Hepatocyte (in vitro differentiated cells): ENCODE measurements around the gene SMPDL3B. TPM values are rescaled to one million over a fixed set of nuclear protein-coding genes. Genes with fewer than 3 reads are reported as not detected.

Experiments used
- DNase-seq: peaks from one replicate; pipeline ENCODE4 v3.0.0-alpha.2; 2016; ENCODE audit warnings: low spot score
- H2AFZ ChIP-seq: fragments of 200-600 bp; sonication (generic); 2 replicates; pipeline ENCODE4 v1.6.0; 2016; ENCODE audit warnings: antibody characterized with exemption, mild to moderate bottlenecking
- H3K27ac ChIP-seq: fragments of 200-600 bp; sonication (generic); 2 replicates; pipeline ENCODE4 v1.5.1; 2016; ENCODE audit warnings: mild to moderate bottlenecking
- H3K27me3 ChIP-seq: fragments of 200-600 bp; sonication (generic); 2 replicates; pipeline ENCODE4 v1.6.1; 2016
- H3K36me3 ChIP-seq: fragments of 200-600 bp; sonication (generic); replicated peaks from 2 replicates; pipeline ENCODE4 v1.5.1; 2016; ENCODE audit warnings: low read depth; ENCODE audit not compliant: insufficient read depth
- H3K4me1 ChIP-seq: fragments of 200-600 bp; sonication (generic); 2 replicates; pipeline ENCODE4 v1.5.1; 2016; ENCODE audit warnings: mild to moderate bottlenecking, moderate library complexity; ENCODE audit not compliant: insufficient read depth
- H3K4me2 ChIP-seq: fragments of 200-600 bp; sonication (generic); 2 replicates; pipeline ENCODE4 v1.6.0; 2016
- H3K4me3 ChIP-seq: fragments of 200-600 bp; sonication (generic); 2 replicates; pipeline ENCODE4 v1.5.1; 2016; ENCODE audit warnings: mild to moderate bottlenecking
- H3K79me2 ChIP-seq: fragments of 200-600 bp; sonication (generic); 2 replicates; pipeline ENCODE4 v1.6.0; 2017; ENCODE audit warnings: mild to moderate bottlenecking
- H3K9me2 ChIP-seq: fragments of 200-600 bp; sonication (generic); replicated peaks from 2 replicates; pipeline ENCODE4 v1.6.0; 2017; ENCODE audit warnings: mild to moderate bottlenecking; ENCODE audit not compliant: insufficient read depth
- H3K9me3 ChIP-seq: fragments of 200-600 bp; sonication (generic); 2 replicates; pipeline ENCODE4 v1.5.1; 2016; ENCODE audit warnings: low read depth, mild to moderate bottlenecking
- H4K20me1 ChIP-seq: fragments of 200-600 bp; sonication (generic); 2 replicates; pipeline ENCODE4 v1.6.0; 2016; ENCODE audit warnings: mild to moderate bottlenecking; ENCODE audit not compliant: insufficient read depth, poor library complexity, severe bottlenecking
- EZH2 ChIP-seq: fragments of 200-600 bp; sonication (generic); IDR thresholded peaks from 2 replicates; pipeline ENCODE4 v1.6.1; 2016; ENCODE audit warnings: antibody characterized with exemption, mild to moderate bottlenecking, borderline replicate concordance
- EZH2phosphoT487 ChIP-seq: fragments of 200-600 bp; sonication (generic); IDR thresholded peaks from one replicate; pipeline ENCODE4 v1.6.1; 2018; ENCODE audit warnings: antibody characterized with exemption, mild to moderate bottlenecking, low read depth, moderate library complexity; ENCODE audit not compliant: unreplicated experiment, severe bottlenecking
- WGBS: methylation state at CpG from one replicate; pipeline ENCODE4 v1.1.6; 2016; ENCODE audit warnings: low lambda C conversion rate; ENCODE audit errors: missing lambda C conversion rate; 5-methylcytosine and 5-hydroxymethylcytosine counted together
- polyA plus RNA-seq: library from polyadenylated mRNA; unstranded; fragments of >200 nt; fragmentation: Nextera tagmentation; extraction: Ambion mirVana; gene quantifications from 2 replicates; pipeline ENCODE4 v1.2.1, GENCODE V29; 2016
- total RNA-seq: library from RNA; depleted of rRNA; stranded (reverse); fragments of >200 nt; gene quantifications from 2 replicates; pipeline ENCODE4 v1.2.3, GENCODE V29; 2014
- TF ChIP-seq, protein P1 (sequence below): fragments of 200-600 bp; sonication (generic); IDR thresholded peaks from 2 replicates; pipeline ENCODE4 v1.5.1; 2016; ENCODE audit warnings: antibody characterized with exemption, mild to moderate bottlenecking; ENCODE audit not compliant: poor library complexity

Gene SMPDL3B
- total and polyA plus RNA-seq, 2 experiments from 2014 or later: 16.2 to 17.3 TPM

DNA sequence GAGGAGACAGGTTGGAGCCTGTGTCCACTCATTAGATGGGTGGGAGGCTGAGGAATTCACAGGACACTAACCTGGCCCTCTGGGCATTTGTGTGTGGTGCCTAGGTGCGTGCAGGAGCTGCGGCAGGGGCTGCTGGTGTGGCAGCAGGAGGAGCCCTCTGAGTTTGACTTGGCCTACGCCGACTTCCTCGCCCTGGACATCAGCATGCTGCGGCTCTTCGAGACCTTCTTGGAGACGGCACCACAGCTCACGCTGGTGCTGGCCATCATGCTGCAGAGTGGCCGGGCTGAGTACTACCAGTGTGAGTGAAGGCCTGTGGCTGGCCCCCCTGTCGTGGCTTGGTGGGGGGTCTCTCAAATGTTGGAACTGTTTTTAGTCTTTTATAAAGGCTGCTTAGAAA is 28.6 kb downstream of the SMPDL3B start:
- Histone ChIP-seq H3K9me2 (no peaks in the 10 kb centered on the region), H3K36me3 (no peaks in the 10 kb centered on the region), H3K79me2 (peaks cover 26% of the 10 kb centered on the region), H3K4me2 (no peak overlapping the region), H2AFZ (no peak overlapping the region), H3K4me3 (no peak overlapping the region), H3K27ac (no peak overlapping the region), H4K20me1 (peaks cover 2% of the 10 kb centered on the region), H3K9me3 (no peaks in the 10 kb centered on the region), H3K4me1 (peaks cover 15% of the 10 kb centered on the region), H3K27me3 (no peaks in the 10 kb centered on the region)
- DNase-seq: no peak
- 98% methylated on average over 11 of the region's 11 CpGs for WGBS
- TF ChIP-seq EZH2 (no peak), EZH2phosphoT487 (no peak)
- TF ChIP-seq, protein P1, sequence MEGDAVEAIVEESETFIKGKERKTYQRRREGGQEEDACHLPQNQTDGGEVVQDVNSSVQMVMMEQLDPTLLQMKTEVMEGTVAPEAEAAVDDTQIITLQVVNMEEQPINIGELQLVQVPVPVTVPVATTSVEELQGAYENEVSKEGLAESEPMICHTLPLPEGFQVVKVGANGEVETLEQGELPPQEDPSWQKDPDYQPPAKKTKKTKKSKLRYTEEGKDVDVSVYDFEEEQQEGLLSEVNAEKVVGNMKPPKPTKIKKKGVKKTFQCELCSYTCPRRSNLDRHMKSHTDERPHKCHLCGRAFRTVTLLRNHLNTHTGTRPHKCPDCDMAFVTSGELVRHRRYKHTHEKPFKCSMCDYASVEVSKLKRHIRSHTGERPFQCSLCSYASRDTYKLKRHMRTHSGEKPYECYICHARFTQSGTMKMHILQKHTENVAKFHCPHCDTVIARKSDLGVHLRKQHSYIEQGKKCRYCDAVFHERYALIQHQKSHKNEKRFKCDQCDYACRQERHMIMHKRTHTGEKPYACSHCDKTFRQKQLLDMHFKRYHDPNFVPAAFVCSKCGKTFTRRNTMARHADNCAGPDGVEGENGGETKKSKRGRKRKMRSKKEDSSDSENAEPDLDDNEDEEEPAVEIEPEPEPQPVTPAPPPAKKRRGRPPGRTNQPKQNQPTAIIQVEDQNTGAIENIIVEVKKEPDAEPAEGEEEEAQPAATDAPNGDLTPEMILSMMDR: no peak

GRCh38 chr1:27966402-27967105 is 31.8 kb downstream of the SMPDL3B start:
- Histone ChIP-seq H3K27me3 (no peaks in the 10 kb centered on the region), H3K36me3 (no peaks in the 10 kb centered on the region), H4K20me1 (no peaks in the 10 kb centered on the region), H3K4me1 (no peaks in the 10 kb centered on the region), H3K9me3 (no peaks in the 10 kb centered on the region), H3K4me2 (no peak overlapping the region), H3K27ac (no peak overlapping the region), H3K79me2 (peaks cover 13% of the 10 kb centered on the region), H3K4me3 (no peak overlapping the region), H3K9me2 (no peaks in the 10 kb centered on the region), H2AFZ (no peak overlapping the region)
- WGBS: 95% methylated on average over 24 of the region's 24 CpGs
- no peak for DNase-seq
- no peak for TF ChIP-seq EZH2phosphoT487

GRCh38 chr1:27967106-27967883 is 32.5 kb downstream of the SMPDL3B start:
- no peaks in the 10 kb centered on the region for H3K9me2 ChIP-seq
- H3K9me3 ChIP-seq: no peaks in the 10 kb centered on the region
- H4K20me1 ChIP-seq: no peaks in the 10 kb centered on the region
- no peak overlapping the region for H3K4me3 ChIP-seq
- 99% methylated on average over 12 of the region's 12 CpGs for WGBS
- no peak overlapping the region for H2AFZ ChIP-seq
- TF ChIP-seq EZH2phosphoT487 (no peak), EZH2 (no peak)
- TF ChIP-seq, protein P1: no peak
- no peaks in the 10 kb centered on the region for H3K36me3 ChIP-seq
- no peak overlapping the region for H3K4me2 ChIP-seq
- H3K27ac ChIP-seq: no peak overlapping the region
- no peak for DNase-seq
- H3K79me2 ChIP-seq: peaks cover 5% of the 10 kb centered on the region
- no peaks in the 10 kb centered on the region for H3K4me1 ChIP-seq
- no peaks in the 10 kb centered on the region for H3K27me3 ChIP-seq

DNA sequence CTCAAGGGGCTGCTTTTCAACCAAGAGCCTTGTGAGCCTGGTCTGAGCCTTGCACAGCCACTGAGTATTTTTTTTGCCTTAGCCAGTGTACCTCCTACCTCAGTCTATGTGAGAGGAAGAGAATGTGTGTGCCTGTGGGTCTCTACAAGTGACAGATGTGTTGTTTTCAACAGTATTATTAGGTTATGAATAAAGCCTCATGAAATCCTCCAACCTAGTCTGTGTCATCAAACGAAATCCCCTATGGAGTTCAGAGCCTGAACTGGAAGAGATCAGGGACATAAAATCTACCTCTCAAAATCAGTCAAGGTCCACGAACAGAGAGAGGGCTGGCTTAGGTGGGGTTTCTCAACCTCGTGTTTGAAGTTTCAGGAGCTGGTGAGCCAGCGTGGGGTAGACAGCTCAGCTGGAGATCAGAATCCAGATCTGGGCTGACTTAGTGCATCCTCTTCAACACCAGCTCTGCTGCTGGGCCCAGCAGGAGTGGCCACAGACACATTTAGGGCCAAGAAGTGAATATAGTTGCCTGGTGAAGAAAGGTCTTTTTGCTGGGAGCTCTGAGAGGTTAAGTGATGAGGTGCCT is 33.2 kb downstream of the SMPDL3B start:
- Histone ChIP-seq H3K27me3 (no peaks in the 10 kb centered on the region), H3K4me1 (no peaks in the 10 kb centered on the region), H3K9me3 (no peaks in the 10 kb centered on the region), H3K27ac (peak overlapping the region; percentile 20), H3K4me3 (no peak overlapping the region), H3K4me2 (no peak overlapping the region), H3K36me3 (no peaks in the 10 kb centered on the region), H2AFZ (no peak overlapping the region), H4K20me1 (no peaks in the 10 kb centered on the region), H3K79me2 (no peaks in the 10 kb centered on the region), H3K9me2 (no peaks in the 10 kb centered on the region)
- 93% methylated on average over 4 of the region's 4 CpGs for WGBS
- TF ChIP-seq EZH2 (no peak), EZH2phosphoT487 (no peak)
- TF ChIP-seq, protein P1: no peak
- no peak for DNase-seq
